HG03354 (cell line): ENCODE data around the gene CPN1.

Source experiments
- ATAC-seq: cut with Tn5 transposase; IDR thresholded peaks from one replicate; pipeline ENCODE4 v1.9.1; 2021; ENCODE audit warnings: mild to moderate bottlenecking; ENCODE audit not compliant: unreplicated experiment, poor library complexity, severe bottlenecking

Gene CPN1

DNA sequence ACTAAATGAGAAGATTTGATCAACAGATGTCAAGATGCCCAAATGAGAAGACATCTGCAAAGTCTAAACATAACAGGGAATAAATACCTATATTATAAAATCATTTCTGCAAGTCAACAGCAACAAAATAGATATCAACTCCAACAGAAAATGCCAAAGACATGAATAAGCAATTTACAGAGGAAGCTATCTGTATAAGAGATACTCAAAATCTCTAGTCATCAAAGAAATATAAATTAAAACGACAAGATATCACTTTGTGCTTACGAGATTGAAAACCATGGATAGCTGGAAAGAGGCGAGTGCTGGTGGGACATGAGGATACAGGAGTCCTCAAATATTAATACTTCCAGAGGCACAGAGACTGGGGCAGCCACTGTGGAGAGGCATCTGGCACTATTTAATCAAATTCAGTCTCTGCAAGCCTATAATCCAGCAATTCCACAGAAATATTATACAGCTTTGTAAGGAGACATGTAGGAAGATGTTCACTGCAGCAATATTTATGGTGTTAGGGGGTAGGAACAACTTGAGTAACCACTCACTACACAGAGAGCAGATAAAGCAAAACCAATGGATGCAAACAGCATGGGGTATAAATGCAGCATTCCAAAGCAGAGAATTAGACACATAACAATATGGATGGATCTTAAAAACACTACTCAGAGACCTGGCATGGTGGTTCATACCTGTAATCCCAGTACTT lies 76.7 kb downstream of the CPN1 start:
- no peak for ATAC-seq

DNA sequence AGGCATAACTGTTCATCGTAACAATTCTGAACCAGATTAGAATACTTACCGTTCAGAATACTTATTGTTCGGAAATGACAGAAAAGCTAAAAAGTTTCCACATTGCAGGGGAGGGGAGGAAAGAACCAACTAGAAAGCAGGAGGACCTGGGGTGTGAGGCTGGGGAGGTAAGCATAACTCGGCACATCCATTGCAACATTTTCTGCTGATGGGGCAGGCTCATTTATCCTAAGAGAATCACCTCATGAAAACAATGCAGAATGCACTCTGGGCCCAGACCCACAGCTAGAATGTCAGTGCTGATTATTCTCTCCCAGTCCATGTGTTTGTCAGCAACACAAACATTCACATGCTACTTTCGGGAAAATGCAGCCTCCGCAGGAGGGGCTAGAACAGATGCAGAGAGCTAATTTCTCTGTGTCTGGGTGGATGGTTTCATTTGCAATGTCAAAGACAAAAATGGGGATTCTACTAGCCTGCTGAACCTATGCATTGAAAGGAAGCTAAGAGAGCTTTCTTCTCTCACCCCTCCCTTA lies 81.5 kb downstream of the CPN1 start:
- ATAC-seq: no peak

DNA sequence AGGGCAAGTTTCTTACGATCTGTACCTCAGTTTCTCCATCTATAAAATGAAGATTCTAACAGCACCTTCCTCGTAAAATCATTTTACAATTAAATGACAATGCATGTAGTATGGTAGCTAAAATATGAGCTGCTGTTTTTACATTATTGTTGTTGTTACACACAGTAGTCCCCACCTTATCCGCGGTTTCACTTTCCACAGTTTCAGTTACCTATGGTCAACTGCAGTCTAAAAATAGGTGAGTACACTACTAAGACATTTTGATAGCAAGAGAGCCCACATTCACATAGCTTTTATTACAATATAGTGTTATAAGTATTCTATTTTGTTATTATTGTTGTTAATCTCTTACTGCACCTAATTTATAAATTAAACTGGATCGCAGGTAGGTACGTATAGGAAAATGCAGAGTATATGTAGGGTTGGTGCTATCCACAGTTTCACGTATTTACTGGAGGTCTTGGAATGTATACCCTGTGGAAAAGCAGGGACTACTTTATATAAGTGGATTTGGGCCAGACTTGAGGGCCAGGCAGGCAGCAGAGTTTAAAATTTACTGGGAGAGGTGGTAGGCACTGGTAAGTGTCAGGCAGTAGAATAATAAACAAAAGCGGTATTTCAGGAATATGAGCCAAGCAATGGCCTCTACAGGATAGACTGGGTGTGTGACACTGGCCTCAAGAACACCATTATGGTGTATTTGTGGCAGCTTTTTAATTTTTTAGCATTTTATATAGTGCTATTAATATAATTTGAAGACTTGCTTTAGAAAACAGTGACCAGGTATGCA lies 82.2 kb downstream of the CPN1 start:
- no peak for ATAC-seq

DNA sequence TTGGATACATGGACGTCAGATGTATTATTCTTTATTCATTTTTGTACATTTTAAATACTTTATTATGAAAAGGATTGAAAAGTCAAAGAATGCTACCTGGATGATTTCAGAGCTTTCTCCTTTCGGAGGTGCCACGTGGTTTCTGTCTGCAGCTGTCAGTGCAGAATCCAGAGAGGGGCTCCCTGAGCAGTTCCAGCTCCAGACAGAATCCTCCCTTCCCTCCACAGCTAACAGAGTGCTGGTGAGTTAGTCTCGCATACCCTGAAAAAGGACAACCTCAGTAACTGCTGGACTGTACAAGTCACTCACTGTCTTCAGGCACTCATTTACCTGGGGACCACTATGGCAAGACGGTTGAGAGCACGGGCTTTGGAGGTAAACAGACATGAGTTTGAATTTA lies 82.8 kb downstream of the CPN1 start:
- ATAC-seq: no peak

DNA sequence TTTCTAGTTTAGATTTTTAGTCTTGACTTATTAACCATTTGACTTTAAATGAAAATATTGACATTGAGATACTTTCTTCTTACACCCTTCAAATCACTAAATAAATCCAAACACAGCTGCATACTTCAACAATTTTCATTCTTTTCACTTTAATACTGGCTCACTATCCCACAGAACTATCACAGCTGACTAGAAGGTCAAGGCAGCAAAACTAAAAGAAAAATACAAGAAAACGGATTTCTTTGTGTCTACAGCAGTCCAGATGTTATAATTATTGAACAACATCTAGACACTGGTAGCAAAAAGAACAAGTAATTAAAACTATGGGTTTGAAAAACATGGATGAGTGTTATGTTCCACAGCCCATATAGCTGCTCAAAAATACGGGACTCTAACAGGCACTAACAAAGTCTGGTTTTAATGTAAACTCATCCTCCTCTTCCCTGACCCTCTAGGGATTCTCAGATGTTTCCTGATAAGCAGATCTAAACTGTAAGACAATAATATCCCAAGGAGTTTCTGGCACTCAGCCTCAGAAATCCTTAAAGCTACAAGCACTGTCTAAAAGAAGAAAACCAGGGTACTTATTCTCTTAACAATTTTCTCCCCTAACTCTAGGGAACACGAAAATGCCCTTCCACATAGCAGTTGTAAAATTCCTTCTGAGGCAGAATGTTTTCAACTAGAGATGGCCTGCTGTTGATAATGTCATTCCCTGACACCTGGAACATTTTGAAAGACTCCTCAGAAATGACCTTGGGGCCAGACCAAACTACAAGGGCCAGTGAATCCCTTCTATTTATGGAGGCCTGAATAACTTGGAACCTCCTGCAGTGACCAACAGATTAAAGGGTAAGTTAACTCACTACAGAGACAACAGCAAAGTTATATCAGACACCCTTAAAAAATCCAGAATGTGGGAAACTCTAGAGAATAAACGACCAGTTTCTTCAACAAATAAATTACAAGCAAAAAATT lies 84.7 kb downstream of the CPN1 start:
- no peak for ATAC-seq

DNA sequence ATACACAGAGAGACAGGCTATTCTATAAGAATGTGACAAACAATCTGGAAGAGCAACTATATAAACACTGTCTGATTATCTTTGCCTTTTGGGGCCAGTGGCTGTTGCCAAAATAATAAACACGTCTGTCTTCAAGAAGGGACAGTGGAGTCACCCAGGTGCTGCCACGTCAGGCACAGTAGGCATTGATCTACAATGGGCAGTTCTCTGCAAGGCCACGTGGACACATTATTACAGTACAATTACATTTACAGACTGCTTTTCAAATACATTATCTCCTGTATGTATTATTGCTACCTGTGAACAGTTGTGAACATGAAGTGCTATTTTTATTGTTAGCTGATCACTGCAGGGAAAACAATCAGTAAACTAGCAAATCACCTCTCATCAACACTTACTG lies 86.0 kb downstream of the CPN1 start:
- ATAC-seq: no peak

DNA sequence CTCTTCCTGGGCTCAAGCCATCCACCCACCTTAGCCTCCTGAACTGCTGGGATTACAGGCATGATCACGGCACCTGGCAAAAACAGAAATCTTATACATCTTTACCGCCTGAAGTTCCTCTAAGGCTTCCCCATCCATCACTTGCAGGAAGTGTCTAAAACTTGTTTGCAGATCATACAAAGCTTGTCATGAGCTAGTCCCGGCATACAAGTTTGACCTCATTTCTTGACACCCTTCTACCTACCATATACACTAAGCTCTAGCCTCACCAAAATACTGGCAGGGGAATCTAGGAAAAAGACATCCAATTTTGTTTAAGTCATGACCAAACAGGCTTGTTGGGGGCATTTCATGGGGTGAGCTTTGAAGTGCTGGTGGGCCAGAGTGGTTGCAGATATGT lies 86.4 kb downstream of the CPN1 start:
- ATAC-seq: no peak

DNA sequence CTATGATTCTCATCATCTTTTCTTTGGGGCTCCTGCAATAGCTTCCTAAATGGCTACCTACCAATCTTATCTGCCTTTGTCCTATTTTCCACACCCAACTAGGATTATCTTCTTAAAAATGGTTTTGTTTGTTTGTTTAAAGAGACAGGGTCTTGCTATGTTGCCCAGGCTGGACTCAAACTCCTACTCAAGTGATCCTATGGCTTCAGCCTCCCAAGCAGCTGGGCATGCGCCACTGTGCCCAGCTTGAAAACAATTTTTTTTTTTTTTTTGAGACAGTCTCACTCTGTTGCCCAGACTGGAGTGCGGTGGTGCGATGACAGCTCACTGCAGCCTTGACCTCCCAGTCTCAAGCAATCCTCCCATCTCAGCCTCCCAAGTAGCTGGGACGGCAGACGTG lies 86.9 kb downstream of the CPN1 start:
- ATAC-seq: no peak

DNA sequence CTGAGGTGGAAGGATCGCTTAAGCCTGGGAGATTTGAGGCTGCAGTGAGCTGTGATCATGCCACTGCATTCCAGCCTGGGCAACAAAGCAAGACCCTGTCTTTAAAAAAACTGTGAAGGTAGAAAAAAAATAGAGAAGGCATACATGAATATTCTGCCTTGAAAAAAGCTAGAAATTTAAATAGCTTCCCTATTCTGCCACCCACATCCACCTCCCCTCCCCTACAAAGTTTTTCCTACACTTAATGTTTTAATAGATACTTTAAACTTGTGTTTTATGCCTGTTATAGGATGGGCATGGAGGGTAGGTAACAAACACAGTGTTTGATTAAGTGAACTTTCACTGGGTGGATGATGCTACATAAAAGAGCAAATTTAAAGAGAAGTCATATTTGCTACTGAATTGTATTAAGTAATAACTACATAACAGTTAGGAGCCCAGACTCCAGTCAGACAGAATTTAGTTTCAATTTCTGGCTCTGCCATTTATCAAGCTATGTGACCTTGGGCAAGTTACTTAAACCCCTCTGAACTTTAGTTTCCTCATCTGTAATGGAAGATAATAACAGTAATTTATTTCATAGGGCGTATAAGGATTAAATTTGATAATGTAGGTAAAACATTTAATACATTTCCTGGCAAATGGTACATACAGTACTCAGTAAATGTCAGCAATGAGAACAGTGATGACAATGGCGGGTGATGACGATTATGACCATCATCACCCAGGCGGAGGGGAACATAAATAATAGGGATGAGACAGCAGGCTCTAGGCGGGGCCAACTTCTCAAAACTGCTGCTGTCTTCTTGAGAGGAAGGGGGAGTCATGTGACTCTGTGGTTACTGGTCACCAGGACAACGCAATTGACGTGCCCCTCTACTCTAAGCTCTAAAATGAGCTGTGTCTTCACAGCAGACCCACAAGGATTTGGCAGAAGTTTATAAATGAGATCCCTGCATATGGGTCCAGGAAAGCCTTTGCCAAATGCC lies 87.7 kb downstream of the CPN1 start:
- peak; percentile 88 for ATAC-seq
